NCI-H2107 (cell line): ENCODE results near the gene PAIP2.
"Not testable (repeated sequence)": the region's sequence is repeated elsewhere in the genome, so short reads cannot be mapped to it uniquely, and the experiment has no call there.

Experiments
- DNase-seq: peaks from one replicate; lab custom pipeline; 2025; lab: John Stamatoyannopoulos, UW

Gene PAIP2

DNA sequence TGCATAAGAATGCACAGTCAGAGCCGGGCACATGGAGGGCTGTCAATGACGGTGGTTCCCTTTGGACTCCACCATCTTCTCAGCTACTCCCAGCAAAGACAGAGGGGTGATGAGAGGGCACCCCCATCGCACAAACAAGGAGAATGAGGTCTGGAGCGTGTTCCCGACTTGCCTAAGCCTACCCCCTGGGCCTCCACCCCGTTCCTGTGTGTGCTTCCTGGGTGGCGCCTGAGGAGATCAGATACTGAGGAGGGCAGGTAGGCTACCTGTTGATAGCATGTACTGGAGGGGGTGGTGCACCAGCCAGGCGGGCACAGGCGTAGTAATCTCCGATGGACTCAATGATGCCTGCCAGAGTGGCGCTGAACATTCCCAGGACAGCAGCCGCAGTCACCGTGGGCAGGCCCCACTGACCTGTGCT lies 37.3 kb downstream of the PAIP2 start:
- DNase-seq, result no peak

DNA sequence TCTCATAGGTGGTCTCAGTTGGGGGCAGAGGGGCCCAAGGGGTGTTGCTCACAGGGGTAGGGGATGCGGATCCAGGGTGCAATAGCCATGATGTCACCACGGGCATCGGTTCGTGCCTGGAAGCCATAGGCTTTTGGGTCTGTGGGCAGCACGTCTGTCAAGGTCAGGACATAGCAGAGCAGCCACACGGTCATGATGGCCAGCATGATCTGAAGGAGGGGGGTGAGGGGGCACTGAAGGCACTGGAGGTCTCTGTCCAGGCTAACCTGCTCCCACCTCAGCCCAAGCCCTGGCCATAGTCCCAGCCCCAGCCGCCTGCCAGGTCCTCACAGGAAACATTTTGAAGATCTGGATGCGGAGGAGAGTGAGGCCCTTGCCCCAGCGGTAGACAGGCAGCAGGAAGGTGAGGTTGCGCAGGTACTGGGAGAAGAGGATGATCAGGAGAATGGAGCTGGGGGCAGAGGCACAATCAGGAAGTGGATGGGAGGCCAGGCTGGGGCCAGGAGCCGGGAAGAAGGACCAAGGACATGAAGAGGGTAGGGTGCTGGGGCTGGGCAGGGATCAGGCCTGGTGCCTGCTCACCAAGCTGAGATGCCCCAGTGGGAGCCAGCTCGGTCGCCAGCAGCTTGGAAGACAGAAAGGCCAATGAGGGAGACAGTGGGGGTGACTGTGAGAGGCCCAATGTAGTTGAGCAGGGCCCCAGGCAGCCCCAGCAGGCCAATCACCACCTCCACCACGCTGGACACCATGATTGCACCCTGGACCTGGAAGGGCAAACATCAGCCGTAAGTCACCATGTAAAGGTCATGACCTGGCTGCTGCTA lies 38.2 kb downstream of the PAIP2 start:
- no peak for DNase-seq

DNA sequence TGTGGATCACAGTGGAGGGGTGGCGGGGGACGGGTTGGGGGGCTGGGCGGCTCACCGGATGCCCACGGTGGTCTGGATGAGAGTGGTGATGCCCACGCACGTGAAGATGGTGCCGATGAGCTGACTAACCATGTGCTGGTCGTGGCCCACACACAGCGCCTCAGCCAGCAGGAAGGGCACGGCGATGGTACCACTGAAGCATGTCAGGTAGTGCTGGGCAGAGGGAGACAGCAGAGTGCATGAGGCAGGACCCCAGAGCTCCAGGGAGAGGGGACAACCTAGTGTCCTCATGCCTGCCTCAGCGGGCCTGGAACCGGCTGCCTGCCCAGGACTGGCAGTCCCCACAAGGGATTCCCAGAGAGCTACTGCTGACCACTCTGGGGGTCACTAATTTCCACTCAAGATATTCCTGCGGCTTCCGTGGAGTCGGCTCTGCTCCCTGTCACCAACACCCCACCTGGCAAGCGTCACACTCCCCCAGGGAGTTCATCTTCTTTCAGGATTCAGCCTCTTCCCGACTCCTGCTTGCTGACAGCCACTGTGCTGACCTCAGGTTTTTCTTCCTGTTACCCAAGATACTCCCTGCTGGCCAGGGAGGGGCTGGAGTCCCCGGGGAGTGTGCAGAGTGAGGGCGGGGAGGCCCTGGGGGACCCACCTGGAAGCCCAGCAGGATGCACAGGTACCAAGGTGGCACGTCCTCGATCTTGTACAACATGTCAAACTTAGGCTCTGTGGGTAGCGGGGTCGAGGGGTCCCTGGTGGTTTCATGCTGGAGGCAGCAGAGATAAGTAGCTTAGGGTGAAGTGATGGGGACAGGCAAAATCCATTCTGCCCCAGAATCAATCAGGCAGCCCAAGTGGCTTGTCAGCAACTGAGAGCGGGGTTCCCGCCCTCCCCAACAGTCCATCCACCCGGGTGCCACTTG lies 40.4 kb downstream of the PAIP2 start:
- DNase-seq, result no peak

DNA sequence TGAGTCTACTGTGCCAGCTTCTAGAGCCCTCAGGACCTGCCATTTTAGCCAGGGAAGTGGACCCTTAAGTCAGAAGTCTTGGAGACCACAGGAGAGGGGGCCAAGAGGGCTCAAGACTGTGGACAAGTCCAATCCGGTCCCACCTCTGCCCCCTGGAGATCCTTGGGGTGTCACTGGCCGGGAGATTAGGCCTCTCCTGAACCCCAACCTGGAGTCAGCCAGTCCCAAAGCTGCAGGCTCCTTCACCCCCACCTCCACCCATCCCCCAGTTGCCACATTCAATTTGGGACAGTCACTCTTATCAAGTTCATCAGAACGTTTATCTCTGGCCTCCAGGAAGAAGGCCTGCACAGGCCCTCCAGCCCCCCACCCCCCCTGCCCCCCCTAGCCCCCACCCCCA lies 41.2 kb downstream of the PAIP2 start:
- DNase-seq, result no peak

DNA sequence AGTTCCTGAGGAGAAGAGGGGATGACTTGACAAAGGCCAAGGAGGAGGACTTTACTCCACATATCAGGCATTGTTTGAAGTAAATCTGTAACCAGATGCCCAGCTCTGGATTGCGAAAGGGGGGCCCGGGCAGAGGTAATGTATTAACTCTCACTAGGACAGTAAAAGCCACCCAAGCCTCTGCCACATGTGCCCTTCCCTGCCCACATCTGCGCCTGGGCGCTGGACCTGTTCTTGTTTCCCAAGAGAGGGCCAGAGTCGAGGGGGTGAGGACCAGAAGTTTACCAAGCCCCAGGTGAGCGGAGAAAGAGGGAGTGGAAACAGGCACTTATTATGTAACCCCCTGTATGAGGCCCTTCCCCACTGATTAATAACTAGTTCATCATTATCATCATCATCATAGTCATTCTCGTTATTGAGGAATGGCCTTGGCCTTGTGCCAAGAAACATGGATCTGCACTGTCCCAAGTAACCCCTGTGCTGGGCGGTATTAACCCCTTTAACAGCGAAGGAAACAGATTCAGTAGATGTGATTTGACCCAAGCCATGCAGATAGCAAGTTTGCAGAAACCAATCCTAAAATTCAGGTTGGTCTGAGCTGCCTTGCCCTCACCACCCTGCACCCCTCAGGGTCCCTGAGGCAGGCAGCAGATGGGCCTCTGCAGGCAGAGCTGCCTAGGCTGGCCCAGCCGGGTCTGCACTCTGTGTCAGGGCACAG lies 41.8 kb downstream of the PAIP2 start, which contains the start of gene SLC23A1:
TSS of gene SLC23A1 (minus strand) at position 23 of the 718 bp plus-strand sequence. CDS start 44 bp downstream, outside the sequence.
- DNase-seq, result no peak

DNA sequence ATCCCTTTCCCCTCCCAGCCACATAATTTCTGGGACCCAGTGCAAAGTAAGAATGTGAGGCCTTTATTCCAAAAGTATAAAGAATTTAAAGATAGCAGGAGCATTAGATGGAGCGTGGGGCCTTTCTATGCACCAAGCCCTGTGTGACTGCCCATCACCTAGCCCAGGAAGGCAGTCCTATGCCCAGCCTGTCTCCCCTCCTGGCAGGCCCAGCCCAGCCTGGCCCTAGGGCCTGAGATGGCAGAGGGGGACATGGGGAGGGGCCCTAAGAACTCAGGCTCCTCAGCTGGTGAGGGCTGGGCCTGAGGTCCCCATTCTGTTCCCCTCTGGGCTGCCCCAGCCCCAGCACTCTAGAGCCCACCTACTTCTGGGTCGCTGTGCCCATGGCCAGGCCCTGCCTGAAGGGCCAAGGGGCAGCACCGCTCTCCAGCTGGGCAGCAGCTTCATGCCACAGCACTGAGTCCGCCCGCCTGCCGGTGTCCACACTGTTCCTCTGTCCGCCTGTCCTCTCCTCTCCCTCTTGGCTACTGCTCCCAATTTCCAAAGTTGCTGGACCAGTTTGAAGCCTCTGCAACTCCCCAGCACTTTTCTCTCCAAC lies 42.4 kb downstream of the PAIP2 start:
- no peak for DNase-seq

DNA sequence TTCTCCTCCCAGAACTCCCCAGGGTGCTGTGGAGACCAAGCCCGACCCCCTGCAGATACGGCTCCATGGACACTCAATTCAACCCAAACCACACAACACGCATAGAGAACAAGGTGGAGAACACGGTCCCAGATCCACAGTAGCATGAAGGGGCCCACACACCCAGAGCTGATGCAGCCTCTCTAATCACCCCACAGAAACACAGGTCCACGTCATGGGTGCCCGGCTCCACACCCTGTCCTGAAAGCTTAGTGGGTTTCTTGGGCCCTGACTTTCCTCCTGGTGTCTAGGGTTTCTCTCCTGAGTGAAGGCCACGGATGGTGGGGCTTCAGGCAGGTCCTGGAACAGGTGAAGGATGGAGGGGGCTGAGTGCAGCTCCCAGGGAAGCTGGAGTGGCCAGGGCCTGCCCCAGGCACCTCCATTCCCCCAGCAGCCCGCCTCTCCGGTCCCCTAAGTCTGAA lies 43.0 kb downstream of the PAIP2 start:
- no peak for DNase-seq

DNA sequence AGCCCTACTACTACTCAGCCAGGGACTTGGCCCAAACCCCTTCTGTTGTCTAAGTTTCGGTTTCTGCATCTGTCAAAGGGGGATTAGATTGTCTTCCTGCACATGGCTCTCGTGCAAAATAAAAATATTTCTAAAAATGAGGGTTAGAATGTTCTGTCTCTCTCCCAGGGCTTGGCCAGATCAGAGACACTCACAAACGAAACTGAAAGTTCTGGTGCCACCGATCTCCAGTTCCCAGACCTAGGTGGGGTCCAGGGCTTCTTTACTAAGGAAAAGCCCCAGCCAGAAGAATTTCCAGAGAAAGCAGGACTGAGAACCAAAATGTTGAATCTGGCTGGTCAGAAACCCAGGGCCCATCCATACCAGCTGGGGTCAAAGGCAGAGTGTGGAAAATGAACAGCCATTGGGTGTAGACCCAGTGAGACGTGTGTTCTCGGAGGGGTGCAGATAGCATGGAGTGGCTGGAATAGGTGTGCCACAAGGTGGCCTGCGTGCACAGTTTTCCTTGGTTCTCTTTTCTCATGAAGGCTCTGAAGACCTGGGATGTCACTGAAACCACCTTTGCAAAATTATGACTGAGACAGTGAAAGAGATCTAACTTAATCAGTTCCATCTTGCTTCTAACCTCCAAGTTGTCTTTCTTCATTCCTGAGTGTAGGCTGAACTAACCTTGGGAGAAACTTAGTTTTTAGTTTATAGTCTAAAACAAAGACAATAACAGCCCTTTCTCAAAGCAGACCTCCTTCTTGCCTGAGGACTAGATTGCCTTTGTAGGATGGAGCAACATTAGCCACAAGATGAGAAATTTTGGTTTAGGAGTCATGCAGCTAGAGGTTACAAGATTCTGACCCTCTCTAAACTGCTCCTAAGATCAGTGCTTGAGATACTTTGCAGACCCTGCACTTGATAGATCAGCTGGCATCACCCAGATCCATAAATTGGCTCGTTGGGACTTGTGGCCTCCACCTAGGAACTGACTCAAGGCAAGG lies 43.7 kb downstream of the PAIP2 start:
- no peak for DNase-seq

DNA sequence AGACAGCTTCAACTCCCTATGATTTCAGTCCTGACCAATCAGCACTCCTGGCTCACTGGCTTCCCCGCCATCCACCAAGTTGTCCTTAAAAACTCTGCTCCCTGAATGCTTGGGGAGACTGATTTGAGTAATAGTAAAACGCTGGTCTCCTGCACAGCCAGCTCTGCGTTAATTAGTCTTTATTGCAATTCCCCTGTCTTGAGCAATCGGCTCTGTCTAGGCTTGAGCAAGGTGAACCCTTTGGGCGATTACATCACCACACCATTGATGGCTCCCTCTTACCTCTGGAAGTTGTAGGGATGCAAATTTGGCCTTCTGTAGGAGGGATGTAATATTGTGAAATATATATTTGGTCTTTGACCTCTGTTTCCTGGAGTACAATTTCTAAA lies 44.4 kb downstream of the PAIP2 start:
- no peak for DNase-seq

DNA sequence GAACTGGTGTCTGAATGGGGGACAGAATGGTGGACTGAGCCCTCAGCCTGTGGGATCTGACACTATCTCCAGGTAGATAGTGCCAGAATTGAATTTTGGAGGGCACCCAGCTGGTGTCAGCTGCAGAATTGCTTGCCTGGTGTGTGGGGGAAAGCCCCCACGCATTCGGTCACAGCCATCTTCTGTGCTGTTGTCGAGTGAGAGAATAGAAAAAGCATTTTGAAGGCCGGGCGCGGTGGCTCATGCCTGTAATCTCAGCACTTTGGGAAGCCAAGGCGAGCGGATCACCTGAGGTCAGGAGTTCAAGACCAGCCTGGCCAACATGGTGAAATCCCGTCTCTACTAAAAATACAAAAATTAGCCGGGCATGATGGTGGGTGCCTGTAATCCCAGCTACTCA lies 45.3 kb downstream of the PAIP2 start:
- DNase-seq, result not testable (repeated sequence)

DNA sequence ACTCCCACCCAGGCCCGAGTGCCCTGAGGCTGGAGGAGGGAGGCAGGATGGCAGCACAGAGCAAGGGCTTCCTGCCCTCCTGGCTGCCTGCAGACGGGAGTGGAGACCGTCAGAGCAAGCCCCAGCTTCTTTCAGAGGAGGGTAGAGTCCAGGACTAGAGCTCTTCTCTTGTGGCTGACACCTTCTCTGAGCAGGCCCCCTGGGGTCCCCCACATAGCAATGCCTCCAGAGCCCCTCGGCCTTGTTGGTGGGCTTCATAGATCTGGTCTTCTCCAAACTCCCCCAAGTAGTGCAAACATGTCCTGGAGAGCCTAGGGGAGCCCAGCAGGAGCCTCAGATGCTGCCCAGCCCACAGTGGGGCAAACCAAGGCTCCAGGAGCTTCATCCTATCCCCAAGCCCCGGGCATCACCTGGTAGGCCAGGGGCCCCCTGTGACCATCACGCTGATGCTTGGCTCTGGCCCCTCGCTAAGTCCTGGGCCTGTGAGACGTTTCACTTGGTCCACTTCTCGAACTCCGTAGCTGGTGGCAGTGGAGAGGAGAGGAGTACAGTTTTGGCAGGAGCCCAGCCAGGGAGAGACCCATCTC lies 46.0 kb downstream of the PAIP2 start:
- DNase-seq, result no peak

DNA sequence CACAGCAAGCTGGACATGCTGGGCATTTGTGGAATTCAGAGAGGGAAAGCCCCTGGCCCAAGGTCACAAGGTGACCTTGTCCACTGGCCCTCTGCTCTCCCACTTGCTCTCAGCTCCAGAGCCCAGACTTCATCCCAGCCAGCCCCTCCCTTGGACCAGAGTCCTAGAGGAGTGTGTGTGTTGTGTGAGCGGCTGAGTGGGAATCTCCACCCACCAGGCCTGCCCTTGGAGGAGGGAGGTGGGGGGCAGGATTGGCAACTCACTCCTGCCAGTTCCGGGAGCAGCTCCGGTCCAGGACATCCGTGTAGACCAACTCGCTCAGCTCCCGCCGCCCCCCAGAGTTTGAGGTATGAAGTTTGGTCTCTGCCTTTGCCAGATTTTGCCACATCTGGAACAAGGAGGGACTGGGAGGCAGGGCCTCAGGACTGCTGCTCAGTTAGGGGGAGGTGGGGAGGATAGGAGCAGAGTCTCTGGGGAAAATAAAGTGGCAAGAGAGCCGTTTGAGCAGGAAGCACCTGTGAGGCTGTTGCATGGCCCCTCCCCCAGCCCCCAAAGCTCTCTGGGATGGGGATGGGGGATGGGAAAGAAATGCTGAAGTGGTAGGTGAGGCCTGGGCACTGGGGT lies 46.7 kb downstream of the PAIP2 start:
- no peak for DNase-seq

DNA sequence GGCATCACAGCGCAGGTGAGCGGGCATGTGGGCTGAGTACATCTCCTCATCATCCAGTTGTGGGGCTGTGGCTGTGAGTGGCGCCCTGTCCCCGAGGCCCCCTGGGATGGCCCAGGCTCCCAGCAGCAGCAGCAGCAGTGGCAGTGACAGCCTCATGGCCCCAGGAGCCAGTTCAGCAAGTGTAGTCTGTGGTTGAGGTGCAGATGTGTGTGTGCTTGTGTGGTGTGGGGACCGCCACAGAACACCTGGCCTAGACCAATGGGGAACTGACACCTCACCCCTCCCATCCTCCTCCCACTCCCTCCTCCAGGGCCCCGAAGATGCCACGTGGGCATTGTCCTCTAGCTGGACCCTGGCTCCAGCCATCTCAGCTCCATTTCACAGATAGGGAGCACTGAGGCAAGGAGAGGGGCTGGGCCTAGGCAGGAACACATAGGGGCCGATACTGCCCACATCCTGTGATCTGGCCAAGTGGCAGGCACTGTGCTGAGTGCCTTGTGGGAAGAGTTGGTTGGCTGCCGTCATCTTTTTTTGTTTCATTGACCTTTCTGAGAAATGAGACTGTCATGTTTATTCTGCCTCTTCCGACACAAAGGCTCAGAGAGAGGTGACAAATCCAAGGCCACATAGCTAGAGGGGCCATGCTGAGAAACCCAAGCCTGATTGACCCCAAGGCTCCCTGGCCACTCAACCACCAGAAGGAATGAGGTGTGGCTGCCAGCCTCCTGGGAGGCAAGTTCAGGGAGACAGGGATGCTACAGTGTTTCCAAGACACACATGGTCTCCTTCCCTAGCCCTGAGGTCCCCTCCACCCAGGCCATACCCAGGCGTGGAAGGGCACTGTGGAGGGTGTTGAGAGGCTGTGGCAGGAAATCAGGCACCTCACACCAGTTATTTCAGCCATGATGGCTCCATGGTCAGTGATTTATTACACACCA lies 48.3 kb downstream of the PAIP2 start, which contains the start of gene MZB1:
TSS of gene MZB1 (minus strand) at position 213 of the 938 bp plus-strand sequence. CDS start at position 156, 57 bp downstream.
- DNase-seq, result no peak

DNA sequence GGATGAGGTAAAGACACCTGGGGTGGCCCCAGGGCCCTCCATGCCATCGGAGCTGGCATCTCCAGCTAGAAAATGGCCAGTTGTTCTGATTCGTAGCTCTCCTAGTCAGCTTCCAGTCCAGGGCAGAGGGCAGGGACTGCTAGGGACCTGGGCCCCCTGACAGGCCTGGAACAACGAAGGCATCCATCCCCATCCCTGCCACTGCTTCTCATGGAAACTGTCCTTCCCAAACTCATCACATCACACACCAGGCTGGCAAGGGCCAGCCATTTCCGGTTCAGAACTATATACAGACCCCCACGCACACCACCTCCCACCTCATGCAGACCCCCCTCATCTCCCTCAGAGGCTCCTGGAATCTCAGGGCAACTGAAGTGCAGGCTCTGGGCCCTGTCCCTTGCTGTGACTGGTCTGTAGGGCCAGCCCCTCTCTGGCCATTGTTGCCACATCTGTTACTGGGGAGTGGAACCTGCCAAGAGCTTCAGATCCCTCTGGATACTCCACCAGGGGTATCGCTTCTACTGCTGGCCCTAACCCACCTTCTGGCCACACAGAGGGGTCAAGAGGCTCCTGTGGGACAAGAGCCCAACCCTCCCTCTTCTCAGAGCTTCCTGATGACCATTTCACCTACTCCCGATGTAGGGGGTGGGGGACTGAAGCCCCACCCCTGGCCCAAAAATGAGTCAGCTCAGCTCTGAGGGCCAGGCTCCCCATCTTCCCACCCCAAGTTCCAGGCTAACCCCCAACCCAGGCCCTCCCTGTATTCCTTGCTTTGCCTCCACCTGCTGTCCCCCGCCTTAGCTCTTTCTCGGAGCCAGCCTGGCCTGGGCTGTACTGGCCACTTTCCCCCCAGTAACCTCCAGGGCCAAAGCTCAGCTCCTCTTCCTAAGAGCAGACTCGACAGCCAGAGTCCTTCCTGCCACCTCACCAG lies 49.2 kb downstream of the PAIP2 start:
- DNase-seq, result no peak

DNA sequence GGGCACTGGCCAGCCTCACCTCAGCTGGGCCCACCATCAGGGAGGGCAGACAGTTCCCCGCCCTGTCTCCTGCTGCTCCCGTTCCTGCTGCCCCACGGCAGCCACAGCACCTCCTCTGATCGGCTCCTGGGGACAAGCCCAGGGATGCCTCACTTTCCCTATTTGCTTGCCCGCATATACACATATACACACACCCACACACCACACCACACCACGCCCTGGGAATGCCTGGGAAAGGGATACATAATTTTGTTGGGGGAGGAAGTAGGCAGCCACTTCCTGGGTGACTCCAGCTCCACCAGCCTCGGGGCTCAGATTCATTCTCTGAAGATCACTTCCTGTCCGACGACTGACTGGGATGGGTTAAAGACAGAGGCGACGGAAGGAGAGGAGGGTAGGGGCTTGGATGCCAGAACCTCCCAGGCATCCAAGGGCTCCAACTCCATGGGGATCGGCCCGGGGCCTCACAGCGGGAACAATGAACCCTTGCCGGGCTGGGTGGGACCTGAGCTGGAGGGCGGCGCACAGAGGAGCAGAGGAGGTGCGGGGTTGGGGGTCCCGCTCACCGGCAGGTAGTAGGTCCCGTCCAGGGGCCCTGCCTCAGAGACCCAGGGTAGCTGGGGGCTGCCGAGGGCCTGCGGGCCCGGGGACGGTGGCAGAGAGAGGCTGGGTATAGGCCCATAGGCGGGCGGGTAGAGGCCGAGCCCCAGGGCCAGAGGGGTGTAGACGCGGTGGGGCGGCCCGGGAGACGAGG lies 50.1 kb downstream of the PAIP2 start:
- DNase-seq, result no peak

DNA sequence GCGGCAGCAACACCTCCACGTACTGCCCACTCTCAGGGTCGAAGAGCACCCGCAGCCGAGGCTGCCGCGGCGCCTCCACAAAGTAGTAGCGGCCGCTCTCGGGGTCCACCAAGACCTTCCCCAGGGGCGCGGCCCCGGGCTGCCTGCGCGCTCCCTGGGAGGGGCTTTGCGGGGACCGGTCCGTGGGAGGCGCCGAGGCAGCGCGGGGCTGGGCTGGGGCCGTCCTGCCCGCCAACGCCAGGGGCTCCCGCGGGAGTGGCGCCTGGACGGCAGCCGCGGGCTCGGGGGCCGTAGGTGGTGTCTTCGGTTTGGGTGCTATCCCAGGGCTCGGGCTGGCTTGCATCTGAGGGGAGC lies 50.6 kb downstream of the PAIP2 start:
- no peak for DNase-seq
